ENCODE results near the gene UTP4.

Gene UTP4

GRCh38 chr16:69105501-69106361 is 26.7 kb upstream of the UTP4 start, which contains the start of gene HAS3:
HAS3 (plus strand) TSS chr16:69105653; CDS start chr16:69109396, 3,743 bp downstream.
- H3K4me3 ChIP-seq (ENCODE audit: low read depth, low read length), result peak within 1 kb of the TSS; percentile 89
- peaks cover 4% of the 10 kb centered on the region for H3K27me3 ChIP-seq (ENCODE audit: control insufficient read depth, insufficient read depth, low read length)
- H3K9ac ChIP-seq (ENCODE audit: low read depth, low read length), result peak within 1 kb of the TSS; percentile 32
- no peaks in the 10 kb centered on the region for H3K9me3 ChIP-seq (ENCODE audit: control insufficient read depth, insufficient read depth, low read length)
- peaks cover 14% of the 10 kb centered on the region for H3K4me1 ChIP-seq (ENCODE audit: control insufficient read depth, insufficient read depth, low read length)
- peaks cover 16% of the 10 kb centered on the region for H3K36me3 ChIP-seq (ENCODE audit: control insufficient read depth, insufficient read depth, low read length)

- Histone ChIP-seq H3K4me1 (ENCODE audit: control insufficient read depth, insufficient read depth, low read length) (peaks cover 13% of the 10 kb centered on the region), H3K9ac (ENCODE audit: low read depth, low read length) (peak overlapping the region; percentile 41), H3K36me3 (ENCODE audit: control insufficient read depth, insufficient read depth, low read length) (peaks cover 22% of the 10 kb centered on the region), H3K4me3 (ENCODE audit: low read depth, low read length) (peak overlapping the region; percentile 89), H3K9me3 (ENCODE audit: control insufficient read depth, insufficient read depth, low read length) (no peaks in the 10 kb centered on the region), H3K27me3 (ENCODE audit: control insufficient read depth, insufficient read depth, low read length) (peaks cover 4% of the 10 kb centered on the region)
These were observed 25.7 kb upstream of the UTP4 start for GRCh38 chr16:69106491-69107315.

- Histone ChIP-seq H3K9me3 (ENCODE audit: control insufficient read depth, insufficient read depth, low read length) (no peaks in the 10 kb centered on the region), H3K36me3 (ENCODE audit: control insufficient read depth, insufficient read depth, low read length) (peaks cover 26% of the 10 kb centered on the region), H3K4me1 (ENCODE audit: control insufficient read depth, insufficient read depth, low read length) (peaks cover 8% of the 10 kb centered on the region), H3K9ac (ENCODE audit: low read depth, low read length) (peak overlapping the region; percentile 41), H3K27me3 (ENCODE audit: control insufficient read depth, insufficient read depth, low read length) (peaks cover 4% of the 10 kb centered on the region), H3K4me3 (ENCODE audit: low read depth, low read length) (peak overlapping the region; percentile 89)
These were observed 25.0 kb upstream of the UTP4 start for GRCh38 chr16:69107316-69107962.

GRCh38 chr16:69108064-69108904 is 24.2 kb upstream of the UTP4 start:
- peak overlapping the region; percentile 89 for H3K4me3 ChIP-seq (ENCODE audit: low read depth, low read length)
- H3K36me3 ChIP-seq (ENCODE audit: control insufficient read depth, insufficient read depth, low read length), result peaks cover 30% of the 10 kb centered on the region
- peak overlapping the region; percentile 41 for H3K9ac ChIP-seq (ENCODE audit: low read depth, low read length)
- H3K9me3 ChIP-seq (ENCODE audit: control insufficient read depth, insufficient read depth, low read length), result no peaks in the 10 kb centered on the region
- peaks cover 7% of the 10 kb centered on the region for H3K4me1 ChIP-seq (ENCODE audit: control insufficient read depth, insufficient read depth, low read length)
- peaks cover 4% of the 10 kb centered on the region for H3K27me3 ChIP-seq (ENCODE audit: control insufficient read depth, insufficient read depth, low read length)

- peak overlapping the region; percentile 13 for H3K9ac ChIP-seq (ENCODE audit: low read depth, low read length)
These were observed 23.6 kb upstream of the UTP4 start for GRCh38 chr16:69108905-69109252.

GRCh38 chr16:69109486-69110270 is 22.8 kb upstream of the UTP4 start:
- Histone ChIP-seq H3K9ac (ENCODE audit: low read depth, low read length) (no peak overlapping the region), H3K9me3 (ENCODE audit: control insufficient read depth, insufficient read depth, low read length) (no peaks in the 10 kb centered on the region), H3K27me3 (ENCODE audit: control insufficient read depth, insufficient read depth, low read length) (no peaks in the 10 kb centered on the region), H3K4me1 (ENCODE audit: control insufficient read depth, insufficient read depth, low read length) (peaks cover 7% of the 10 kb centered on the region), H3K4me3 (ENCODE audit: low read depth, low read length) (no peak overlapping the region), H3K36me3 (ENCODE audit: control insufficient read depth, insufficient read depth, low read length) (peaks cover 44% of the 10 kb centered on the region)

More at GRCh38 chr16:69108905-69109252, 23.6 kb upstream of the UTP4 start:
- H3K9me3 ChIP-seq (ENCODE audit: control insufficient read depth, insufficient read depth, low read length), result no peaks in the 10 kb centered on the region
- H3K4me1 ChIP-seq (ENCODE audit: control insufficient read depth, insufficient read depth, low read length), result peaks cover 7% of the 10 kb centered on the region
- peaks cover 36% of the 10 kb centered on the region for H3K36me3 ChIP-seq (ENCODE audit: control insufficient read depth, insufficient read depth, low read length)
- peaks cover under 1% of the 10 kb centered on the region for H3K27me3 ChIP-seq (ENCODE audit: control insufficient read depth, insufficient read depth, low read length)
- peak overlapping the region; percentile 5 for H3K4me3 ChIP-seq (ENCODE audit: low read depth, low read length)

- Histone ChIP-seq H3K4me1 (ENCODE audit: control insufficient read depth, insufficient read depth, low read length) (peaks cover 5% of the 10 kb centered on the region), H3K4me3 (ENCODE audit: low read depth, low read length) (no peak overlapping the region), H3K9ac (ENCODE audit: low read depth, low read length) (no peak overlapping the region), H3K36me3 (ENCODE audit: control insufficient read depth, insufficient read depth, low read length) (peaks cover 51% of the 10 kb centered on the region), H3K27me3 (ENCODE audit: control insufficient read depth, insufficient read depth, low read length) (no peaks in the 10 kb centered on the region), H3K9me3 (ENCODE audit: control insufficient read depth, insufficient read depth, low read length) (no peaks in the 10 kb centered on the region)
These were observed 22.0 kb upstream of the UTP4 start for GRCh38 chr16:69110406-69110805.

- peaks cover 58% of the 10 kb centered on the region for H3K36me3 ChIP-seq (ENCODE audit: control insufficient read depth, insufficient read depth, low read length)
- no peaks in the 10 kb centered on the region for H3K27me3 ChIP-seq (ENCODE audit: control insufficient read depth, insufficient read depth, low read length)
- no peaks in the 10 kb centered on the region for H3K9me3 ChIP-seq (ENCODE audit: control insufficient read depth, insufficient read depth, low read length)
- no peak overlapping the region for H3K4me3 ChIP-seq (ENCODE audit: low read depth, low read length)
- no peak overlapping the region for H3K9ac ChIP-seq (ENCODE audit: low read depth, low read length)
- peaks cover 5% of the 10 kb centered on the region for H3K4me1 ChIP-seq (ENCODE audit: control insufficient read depth, insufficient read depth, low read length)
These were observed 21.1 kb upstream of the UTP4 start for GRCh38 chr16:69111216-69111875.

GRCh38 chr16:69111876-69112230 is 20.6 kb upstream of the UTP4 start:
- Histone ChIP-seq H3K36me3 (ENCODE audit: control insufficient read depth, insufficient read depth, low read length) (peaks cover 62% of the 10 kb centered on the region), H3K4me3 (ENCODE audit: low read depth, low read length) (no peak overlapping the region), H3K4me1 (ENCODE audit: control insufficient read depth, insufficient read depth, low read length) (peaks cover 5% of the 10 kb centered on the region), H3K27me3 (ENCODE audit: control insufficient read depth, insufficient read depth, low read length) (no peaks in the 10 kb centered on the region), H3K9me3 (ENCODE audit: control insufficient read depth, insufficient read depth, low read length) (no peaks in the 10 kb centered on the region), H3K9ac (ENCODE audit: low read depth, low read length) (no peak overlapping the region)

Measured in iPS-15b (cell line).